HG03045 (cell line): Measurements from ENCODE around the gene SFT2D3.

ENCODE experiments used
- ATAC-seq: cut with Tn5 transposase; IDR thresholded peaks from one replicate; pipeline ENCODE4 v1.9.1; 2021; ENCODE audit warnings: mild to moderate bottlenecking, moderate library complexity; ENCODE audit not compliant: unreplicated experiment

SFT2D3 gene

GRCh38 chr2:127664065-127664894 is 37.0 kb upstream of the SFT2D3 start:
- no peak for ATAC-seq

GRCh38 chr2:127664895-127665225 is 36.4 kb upstream of the SFT2D3 start:
- no peak for ATAC-seq

- ATAC-seq: no peak
Measured at GRCh38 chr2:127665267-127665893, 35.9 kb upstream of the SFT2D3 start.

DNA sequence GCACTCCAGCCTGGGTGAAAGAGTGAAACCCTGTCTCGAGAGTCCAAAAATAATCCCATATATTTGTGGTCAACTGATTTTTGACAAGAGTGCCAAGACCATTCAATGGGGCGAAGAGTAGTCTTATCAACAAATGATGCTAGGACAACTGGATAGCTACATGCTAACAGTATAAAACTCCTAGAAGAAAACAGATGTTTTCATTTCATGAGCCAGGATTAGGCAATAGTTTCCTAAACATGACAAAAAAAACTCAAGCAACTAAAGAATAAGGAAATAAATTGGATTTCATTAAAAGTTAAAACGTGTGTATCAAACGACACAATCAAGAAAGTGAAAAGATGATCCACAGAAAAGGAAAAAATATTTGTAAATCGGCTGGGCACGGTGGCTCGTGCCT is 32.2 kb upstream of the SFT2D3 start:
- ATAC-seq: no peak

DNA sequence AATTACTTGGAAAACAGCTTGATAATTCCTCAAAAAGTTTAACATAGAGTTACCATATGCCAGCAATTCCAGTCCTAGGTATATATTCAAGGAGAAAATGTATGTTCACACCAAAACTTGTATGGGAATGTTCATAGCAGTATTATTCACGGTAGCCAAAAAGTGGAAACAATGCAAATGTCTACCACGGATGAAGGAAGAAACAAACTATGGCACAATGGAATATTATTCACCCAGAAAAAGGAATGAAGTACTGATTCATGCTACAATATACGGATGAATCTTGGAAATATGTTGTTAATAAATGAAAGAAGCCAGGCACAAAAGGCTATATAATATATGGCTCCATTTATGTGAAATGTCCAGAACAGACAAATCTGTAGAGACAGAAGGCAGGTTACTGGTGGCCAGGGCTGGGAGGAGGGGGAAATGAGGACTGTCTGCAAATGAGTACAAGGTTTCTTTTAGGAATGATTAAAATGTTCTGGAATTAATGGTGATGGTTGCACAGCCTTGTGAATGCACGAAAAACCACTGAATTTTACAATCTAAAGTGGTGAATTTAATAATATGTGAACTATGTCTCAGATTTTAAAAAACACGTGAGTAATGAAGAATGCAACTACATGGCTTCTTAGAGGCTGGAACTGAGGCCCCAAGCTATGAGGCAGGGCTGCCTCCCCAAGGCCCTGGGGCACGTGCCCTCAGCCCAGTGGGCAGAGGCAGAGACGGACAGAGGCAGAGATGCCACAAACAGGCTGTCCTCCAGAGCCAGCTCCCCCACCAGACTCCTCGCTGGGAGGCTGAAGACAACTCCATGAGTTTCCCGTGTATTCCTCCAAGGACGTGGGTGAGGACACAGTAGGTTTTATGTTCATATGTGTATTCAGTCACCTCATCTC is 31.0 kb upstream of the SFT2D3 start:
- no peak for ATAC-seq

- no peak for ATAC-seq
Measured at GRCh38 chr2:127670957-127671290, 30.4 kb upstream of the SFT2D3 start.

GRCh38 chr2:127671557-127672302 is 29.6 kb upstream of the SFT2D3 start:
- ATAC-seq: no peak

GRCh38 chr2:127672341-127673224 is 28.7 kb upstream of the SFT2D3 start:
- no peak for ATAC-seq

DNA sequence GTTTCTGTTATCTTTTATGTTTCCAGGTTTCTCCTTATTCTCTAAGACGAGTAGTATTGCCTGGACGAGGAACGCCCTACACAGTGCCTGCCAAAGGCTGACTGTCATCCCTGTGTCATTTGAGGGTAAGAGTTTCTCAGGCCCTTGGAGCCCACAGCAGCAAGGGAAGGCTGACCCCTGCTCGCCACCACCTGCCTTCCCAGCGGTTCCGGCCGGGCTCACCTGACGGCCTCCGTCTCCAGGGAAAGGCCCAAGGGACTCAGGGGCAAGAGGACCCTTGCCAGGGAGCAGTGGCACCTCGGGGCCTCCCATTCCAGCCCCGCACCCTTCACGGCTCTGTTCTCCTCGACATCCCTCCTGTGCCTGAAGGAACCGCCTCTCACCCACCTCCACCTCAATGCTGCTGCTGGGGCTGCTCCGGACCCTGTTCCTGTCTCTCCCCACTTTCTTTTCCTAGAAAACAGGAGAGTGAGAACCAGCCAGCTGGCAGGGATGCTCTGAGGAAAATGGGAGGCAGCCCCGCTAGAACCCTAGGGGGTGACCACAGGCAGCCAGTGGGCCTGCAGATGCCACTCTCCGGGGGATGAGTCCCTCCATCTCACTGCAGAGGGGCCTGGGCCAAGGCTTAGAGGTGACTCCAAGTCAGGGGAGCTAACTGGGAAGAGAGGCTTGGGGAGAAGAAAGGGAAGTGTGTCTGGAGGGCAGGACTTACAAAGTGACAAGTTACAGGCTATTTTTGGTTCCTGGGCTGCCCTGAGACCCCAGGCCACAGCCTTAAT is 27.8 kb upstream of the SFT2D3 start:
- no peak for ATAC-seq

- ATAC-seq: no peak
Measured at GRCh38 chr2:127674241-127675209, 26.8 kb upstream of the SFT2D3 start.

DNA sequence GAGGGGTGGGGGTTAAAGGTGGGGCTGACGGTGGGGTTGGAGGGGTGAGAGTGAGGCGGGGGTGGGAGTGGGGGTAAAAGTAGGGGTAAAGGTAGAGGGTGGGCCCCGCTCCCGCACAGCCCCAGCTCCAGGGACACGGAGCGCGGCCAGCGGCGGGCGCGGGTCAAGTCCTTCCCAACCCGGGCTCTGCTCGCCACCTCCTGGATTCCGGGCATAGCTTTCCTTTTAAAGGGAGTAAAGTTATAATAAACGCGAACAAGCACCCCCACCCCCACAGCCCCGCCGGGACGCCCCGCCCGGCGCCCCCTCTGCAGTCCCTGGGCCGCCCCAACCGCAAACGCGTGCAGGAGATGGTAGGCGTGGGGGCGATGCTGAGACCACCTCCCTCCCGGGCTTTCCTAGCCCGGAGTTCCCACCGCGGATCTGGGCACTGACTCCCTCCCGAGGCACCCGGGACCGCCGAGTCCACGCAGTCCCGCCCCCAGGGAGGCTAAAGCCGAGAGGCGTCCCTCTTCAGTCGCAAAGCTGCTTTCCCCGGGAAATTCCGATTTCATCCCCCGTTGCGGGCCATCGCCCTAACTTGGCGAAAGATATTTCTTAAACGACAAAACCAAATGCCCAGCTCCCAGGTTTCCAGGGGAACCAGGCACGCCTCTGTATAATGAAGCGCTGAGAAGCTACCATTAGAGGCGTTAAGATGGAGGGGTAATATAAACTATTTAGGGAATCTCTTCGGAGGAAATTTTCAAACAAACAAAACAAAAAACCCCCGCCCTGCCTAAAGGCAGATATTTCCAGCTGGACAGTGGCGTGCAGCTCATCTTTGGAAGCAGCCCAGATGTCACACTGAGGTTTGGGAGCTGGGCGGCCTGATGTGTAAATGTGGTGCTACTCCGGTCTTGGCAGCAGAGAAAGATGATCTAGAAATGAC is 25.7 kb upstream of the SFT2D3 start, which contains the start of gene LIMS2:
Gene LIMS2, minus strand, starts transcription at position 200 of the 931 bp plus-strand sequence. CDS start 506 bp downstream, outside the sequence.
- no peak for ATAC-seq

GRCh38 chr2:127676906-127677305 is 24.4 kb upstream of the SFT2D3 start:
- ATAC-seq: no peak

DNA sequence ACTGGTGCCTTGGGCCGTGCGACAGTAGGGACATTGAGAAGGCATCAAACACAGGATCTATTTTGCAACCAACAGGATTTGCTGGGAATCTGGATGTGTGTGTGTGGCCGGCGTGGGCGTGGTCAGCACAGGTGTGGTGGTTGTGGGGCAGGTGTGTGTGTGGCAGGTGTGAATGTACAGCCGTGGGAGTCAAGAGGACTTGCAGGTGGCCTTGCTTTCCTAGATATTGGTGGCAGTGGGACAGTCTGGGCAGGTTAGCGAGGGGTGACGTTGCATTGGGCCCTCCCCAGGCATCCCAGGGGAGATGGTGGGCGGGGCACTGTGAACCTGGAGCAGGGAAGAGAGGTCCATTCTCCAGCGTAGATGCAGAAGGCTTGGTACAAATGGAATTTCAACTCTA is 22.8 kb upstream of the SFT2D3 start:
- no peak for ATAC-seq

DNA sequence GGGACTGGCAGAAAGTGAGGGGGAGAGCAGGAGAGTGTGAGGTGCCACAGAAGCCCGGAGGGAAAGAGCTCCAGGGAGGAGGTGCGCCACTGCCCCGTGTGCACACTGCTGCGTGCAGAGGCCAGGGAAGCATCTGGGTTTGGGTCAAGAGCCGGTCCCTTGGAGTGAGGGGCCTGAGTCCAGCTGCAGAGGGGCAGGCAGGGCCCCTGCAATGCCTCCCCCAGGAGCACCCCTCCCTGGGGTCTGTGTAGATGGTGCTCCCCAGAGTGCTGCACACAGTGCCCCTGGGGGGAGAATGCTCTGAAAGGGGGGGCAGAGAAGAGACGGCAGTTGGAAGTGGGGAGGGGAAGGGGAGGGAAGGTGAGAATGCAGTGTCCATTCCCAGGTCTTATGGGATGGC is 22.3 kb upstream of the SFT2D3 start:
- ATAC-seq: no peak

- no peak for ATAC-seq
Measured at GRCh38 chr2:127679680-127680361, 21.5 kb upstream of the SFT2D3 start.

GRCh38 chr2:127680706-127681287 is 20.5 kb upstream of the SFT2D3 start:
- no peak for ATAC-seq
